CD4-positive, alpha-beta T cell treated with Interferon alpha-2 for 1 hour (primary cell): Measurements from ENCODE around the gene COQ8A.
A peak's percentile ranks its signal among the peaks of the same experiment; 100 is the strongest.
"Not testable (repeated sequence)": the region's sequence is repeated elsewhere in the genome, so short reads cannot be mapped to it uniquely, and the experiment has no call there.

Source experiments
- DNase-seq, 2 donors: peaks; one replicate each; pipeline ENCODE4 v3.0.0-alpha.2; 2020 to 2022

COQ8A gene

DNA sequence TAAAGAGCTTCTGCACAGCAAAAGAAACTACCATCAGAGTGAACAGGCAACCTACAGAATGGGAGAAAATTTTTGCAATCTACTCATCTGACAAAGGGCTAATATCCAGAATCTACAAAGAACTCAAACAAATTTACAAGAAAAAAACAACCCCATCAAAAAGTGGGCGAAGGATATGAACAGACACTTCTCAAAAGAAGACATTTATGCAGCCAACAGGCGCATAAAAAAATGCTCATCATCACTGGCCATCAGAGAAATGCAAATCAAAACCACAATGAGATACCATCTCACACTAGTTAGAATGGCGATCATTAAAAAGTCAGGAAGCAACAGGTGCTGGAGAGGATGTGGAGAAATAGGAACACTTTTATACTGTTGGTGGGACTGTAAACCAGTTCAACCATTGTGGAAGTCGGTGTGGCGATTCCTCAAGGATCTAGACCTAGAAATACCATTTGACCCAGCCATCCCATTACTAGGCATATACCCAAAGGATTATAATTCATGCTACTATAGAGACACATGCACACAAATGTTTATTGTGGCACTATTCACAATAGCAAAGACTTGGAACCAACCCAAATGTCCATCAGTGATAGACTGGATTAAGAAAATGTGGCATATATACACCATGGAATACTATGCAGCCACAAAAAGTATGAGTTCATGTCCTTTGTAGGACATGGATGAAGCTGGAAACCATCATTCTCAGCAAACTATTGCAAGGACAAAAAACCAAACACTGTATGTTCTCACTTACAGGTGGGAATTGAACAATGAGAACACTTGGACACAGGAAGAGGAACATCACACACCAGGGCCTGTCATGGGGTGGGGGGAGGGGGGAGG lies 10.6 kb upstream of the COQ8A start:
- DNase-seq: not testable (repeated sequence)

DNA sequence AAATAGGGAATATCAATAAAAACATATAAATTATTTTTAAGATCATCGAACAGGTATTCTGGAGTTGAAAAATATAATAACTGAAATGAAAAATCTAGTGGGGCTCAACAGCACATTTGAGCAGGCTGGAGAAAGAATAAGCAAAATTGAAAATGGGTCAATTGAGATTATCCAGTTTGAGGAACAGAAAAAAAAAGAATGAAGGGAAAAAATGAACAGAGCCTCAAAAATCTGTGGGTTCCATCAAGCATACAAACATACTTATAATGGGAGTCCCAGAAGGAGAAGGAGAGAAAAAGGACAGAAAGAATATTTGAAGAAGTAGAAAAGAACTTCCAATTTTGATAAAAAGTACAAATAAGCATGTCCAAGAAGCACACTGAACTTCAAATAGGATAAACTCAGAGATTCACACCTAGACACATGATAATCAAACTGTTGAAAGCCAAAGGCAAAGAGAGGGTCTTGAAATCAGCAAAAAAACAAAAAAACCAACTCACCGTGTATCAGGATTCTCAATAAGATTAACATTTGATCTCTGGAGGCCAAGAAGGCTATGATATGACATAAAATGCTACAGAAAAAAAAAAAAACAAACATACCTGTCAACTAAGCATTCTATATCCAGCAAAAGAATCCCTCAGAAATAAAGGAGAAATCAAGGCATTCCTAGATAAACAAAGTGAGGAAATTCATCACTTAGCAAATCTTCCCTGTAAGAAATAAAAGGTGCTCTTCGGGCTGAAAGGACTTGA lies 5.4 kb upstream of the COQ8A start:
- no peak for DNase-seq

GRCh38 chr1:226937940-226938725 lies 2.0 kb upstream of the COQ8A start:
- no peak for DNase-seq

DNA sequence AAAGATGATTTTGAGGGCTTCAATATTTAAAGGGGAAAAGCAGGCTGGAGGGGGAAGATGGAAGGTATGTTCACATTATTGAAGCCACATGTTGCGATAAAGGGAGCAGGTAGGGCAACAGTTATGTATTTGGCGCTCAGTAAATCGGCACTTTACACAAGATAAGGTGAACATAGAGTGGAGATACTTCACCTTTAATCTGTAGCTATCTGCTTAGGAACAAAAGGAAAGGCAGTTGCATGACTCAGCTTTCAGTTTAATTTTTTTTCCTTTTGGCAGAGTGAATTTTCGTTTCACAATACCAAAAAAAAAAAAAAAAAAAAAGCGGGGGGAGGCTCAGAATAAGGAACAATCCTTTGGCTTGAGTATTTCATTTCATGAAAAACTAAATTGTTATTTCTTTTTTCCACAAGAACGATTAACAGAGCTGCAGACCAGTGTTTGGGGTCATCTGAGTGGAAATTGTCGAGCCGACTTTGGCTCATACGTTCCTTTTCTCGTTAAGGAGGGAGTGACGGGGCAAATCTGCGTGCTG lies 1.1 kb upstream of the COQ8A start:
- DNase-seq: peak in 1 of 2 donors; percentile 31

GRCh38 chr1:226939438-226940028 lies 561 bp upstream of the COQ8A start:
- peak in 1 of 2 donors; percentile 72 for DNase-seq

GRCh38 chr1:226940806-226941067 lies 643 bp downstream of the COQ8A start:
- DNase-seq: no peak

- no peak for DNase-seq
Measured at GRCh38 chr1:226942392-226942791, 2.3 kb downstream of the COQ8A start.

DNA sequence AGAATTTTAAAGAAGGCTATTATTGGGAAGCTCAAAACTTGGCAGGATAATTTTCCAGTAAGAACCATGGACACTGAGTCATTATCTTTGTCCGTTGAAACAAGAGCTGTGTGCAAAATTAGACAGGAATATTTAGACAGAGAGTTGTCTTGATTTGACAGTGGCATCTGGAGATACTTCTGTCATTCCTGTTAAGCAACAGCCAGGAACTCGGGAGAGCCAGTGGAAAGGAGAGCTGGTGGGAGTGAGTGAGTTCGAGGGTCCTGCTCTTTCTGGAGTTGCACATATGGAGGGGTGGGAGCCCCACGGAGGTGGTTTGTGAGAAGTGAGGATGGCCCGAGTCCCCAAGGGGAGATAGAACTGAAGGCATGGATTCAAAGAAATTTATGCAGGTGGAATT lies 3.1 kb downstream of the COQ8A start:
- no peak for DNase-seq

- DNase-seq: no peak
Measured at GRCh38 chr1:226943927-226944326, 3.8 kb downstream of the COQ8A start.

- DNase-seq: no peak
Measured at GRCh38 chr1:226945106-226945857, 5.2 kb downstream of the COQ8A start.

- DNase-seq: no peak
Measured at GRCh38 chr1:226945858-226946245, 5.8 kb downstream of the COQ8A start.

- no peak for DNase-seq
Measured at GRCh38 chr1:226946285-226946684, 6.2 kb downstream of the COQ8A start.

DNA sequence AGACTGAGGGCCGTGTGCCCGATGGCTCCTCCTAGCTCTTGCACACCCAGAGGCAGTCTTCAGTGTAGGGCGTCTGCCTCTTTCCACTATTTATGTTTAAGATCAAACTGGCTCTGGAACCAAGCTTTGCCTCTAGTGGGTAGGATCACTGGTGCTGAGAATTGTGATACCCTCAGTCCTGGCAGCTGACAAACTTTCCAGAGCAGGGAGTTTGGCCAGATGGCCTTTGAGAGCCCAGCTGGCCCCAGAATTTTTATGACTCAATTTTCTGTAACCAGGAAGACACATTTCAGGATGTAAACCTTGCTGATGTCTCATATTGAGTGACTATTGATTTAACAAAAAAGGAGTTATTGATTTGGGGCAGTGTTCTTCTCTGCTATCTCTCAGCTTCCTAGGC lies 6.7 kb downstream of the COQ8A start:
- no peak for DNase-seq

GRCh38 chr1:226948051-226948450 lies 8.0 kb downstream of the COQ8A start:
- no peak for DNase-seq

GRCh38 chr1:226948480-226948879 lies 8.4 kb downstream of the COQ8A start:
- DNase-seq: no peak

DNA sequence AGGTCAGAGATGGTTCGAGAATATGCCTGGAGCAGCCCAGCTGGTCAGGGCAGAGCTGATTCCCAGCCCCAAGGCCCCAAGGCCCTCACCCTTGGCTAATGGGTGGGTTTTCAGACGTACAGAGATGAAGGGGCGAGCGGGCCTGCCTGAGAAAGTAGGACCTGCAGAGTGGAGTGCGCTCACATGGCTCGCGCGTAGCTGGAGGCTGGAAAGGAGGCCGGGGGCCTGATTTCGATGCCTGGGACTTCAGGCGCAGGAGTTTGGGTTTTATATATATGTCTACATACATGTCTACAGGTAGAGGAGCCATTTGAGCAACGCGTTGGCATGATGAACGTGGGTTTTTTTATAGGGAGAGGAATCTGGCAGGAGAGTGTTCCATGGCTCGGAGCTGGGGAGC lies 8.9 kb downstream of the COQ8A start:
- DNase-seq: no peak

DNA sequence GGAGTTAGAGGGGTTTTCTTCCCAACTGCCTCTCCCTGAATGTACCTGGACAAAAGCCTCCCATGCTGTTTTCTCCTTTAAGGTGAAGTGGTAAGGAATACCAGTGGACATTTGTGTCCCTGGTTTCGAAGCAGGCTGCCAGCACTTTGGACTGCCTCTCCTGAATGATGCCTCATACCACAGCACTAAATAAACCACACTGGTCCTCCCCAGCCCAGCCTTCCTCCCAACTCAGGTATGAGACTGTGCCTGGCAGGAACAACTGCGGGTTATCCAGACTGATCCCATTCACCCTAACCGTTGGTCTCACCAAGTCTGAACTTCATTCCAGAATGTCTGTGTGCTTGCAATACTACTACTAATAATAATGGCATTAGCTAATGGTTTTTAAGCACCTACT lies 9.3 kb downstream of the COQ8A start:
- no peak for DNase-seq

DNA sequence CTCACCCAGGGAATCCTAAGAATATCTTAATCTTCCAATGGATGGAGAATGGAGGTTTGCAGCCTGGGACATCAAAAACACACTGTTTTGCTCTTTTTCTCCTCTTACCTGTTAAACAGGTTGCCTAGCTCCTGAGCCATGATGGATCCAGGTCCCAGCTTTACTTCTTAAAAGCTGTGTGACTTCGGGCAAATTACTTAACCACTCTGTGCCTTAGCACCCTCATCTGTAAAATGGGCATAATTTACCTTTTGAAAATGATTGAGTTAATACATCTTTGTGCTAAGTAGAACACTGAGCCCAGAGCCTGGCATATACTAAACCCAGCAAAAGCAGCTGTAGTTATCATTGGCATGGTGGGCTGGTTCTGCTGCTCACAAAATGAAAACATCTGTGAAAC lies 10.2 kb downstream of the COQ8A start:
- no peak for DNase-seq

- DNase-seq: no peak
Measured at GRCh38 chr1:226950871-226951270, 10.8 kb downstream of the COQ8A start.

DNA sequence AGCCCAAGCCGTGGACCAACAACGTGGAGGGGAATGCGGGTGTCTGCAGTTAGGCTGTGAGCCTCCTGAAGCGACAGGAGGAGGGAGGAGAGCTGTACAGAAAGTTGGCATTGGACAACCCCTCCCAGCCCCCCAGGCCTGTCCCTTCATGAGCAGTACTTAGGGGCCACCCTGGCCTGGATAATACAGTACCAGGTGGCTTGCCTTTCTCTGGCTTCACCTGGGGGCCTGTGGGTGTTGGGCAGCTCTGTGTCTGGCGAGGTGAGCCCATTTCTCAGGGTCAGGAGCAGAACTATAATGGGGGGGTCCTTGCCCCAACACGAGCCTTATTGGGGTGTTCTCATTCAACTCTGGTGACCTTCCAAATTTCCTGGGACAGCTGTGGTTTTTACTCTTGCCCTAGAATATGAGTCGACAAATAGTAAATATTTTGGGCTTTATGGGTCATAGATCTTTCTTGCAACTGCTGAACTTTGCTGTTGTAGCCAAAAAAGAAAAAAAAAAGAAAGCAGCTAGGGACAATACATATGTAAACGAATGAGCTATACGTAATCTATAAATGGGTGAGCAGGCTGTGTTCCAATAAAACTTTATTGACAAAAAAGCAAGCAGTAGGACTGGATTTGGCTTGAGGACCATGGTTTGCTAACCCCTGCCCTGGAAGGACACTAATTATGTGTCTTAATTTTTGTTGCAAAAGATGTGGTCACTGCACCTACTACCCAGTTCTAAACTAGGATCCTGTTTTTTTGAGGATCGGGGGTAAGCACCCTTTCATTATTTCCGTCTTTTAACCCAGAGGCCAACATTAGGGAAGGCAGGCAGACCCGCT lies 11.4 kb downstream of the COQ8A start:
- DNase-seq: no peak

DNA sequence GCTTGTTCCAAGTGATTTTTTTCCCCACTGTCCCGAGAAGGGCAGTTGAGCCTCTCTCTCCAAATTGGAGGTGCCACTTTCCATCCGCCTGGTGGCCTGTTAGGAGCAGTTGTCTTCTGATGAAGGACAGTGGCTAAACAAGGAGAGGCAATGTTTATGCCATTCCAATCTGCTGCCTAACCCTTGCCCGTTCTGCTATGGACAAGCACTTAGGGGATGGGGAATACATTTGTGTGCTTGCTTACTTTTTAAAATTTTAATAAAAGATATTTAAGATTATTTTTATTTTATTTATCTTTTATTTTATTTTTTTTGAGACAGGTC lies 12.0 kb downstream of the COQ8A start:
- DNase-seq: no peak
